B cell (primary cell): ENCODE data around the gene GRK1. TPM values are rescaled to one million over a fixed set of nuclear protein-coding genes. Genes with fewer than 3 reads are reported as not detected.

Experiments used
- ATAC-seq: fragments of 200-7000 bp; cut with Tn5 transposase; one replicate; pipeline ENCODE4 v1.10.0; 2021; ENCODE audit warnings: low read depth, mild to moderate bottlenecking, moderate number of reproducible peaks, moderate library complexity
- CTCF ChIA-PET: fragments of 350-600 bp; sonication (Branson Sonifier 250); formaldehyde crosslinking; loops from one replicate; lab custom pipeline; 2021; ENCODE audit warnings: antibody characterized with exemption, inconsistent platforms; lab: Charles Lee
- POLR2A ChIA-PET: fragments of 350-600 bp; sonication (Branson Sonifier 250); formaldehyde crosslinking; loops from one replicate; lab custom pipeline; 2021; ENCODE audit warnings: antibody characterized with exemption; lab: Charles Lee
- DNase-seq: peaks from one replicate; pipeline ENCODE4 v3.0.0; 2013
- H2AFZ ChIP-seq: 2 replicates; pipeline ENCODE4 v1.6.1; 2012; ENCODE audit warnings: mild to moderate bottlenecking, low read depth, low read length; ENCODE audit not compliant: insufficient read depth, poor library complexity, severe bottlenecking
- H3K27ac ChIP-seq, 2 donors: 1 replicate in 1 of 2; 2 replicates in 1 of 2; pipeline ENCODE4 v1.5.1; 2012 to 2013; ENCODE audit warnings: low read length in 2 of 2, mild to moderate bottlenecking in 2 of 2, moderate library complexity in 1 of 2
- H3K27me3 ChIP-seq, 4 experiments: fragments of 200-600 bp in 1 of 4; sonication (generic) in 1 of 4; replicated peaks in 1 of 4; 1 replicate in 2 of 4; 2 replicates in 2 of 4; pipeline versions ENCODE4 v1.6.1 to v1.7.0; 2013 to 2016; ENCODE audit warnings: low read length in 3 of 4, mild to moderate bottlenecking in 2 of 4, mixed read lengths in 1 of 4, moderate library complexity in 1 of 4; ENCODE audit not compliant: insufficient read depth in 4 of 4, control insufficient read depth in 3 of 4; ENCODE audit errors: control extremely low read depth in 1 of 4
- H3K36me3 ChIP-seq, 2 experiments: replicated peaks in 1 of 2; 1 replicate in 1 of 2; 2 replicates in 1 of 2; pipeline versions ENCODE4 v1.6.1 to v1.7.1; 2013; ENCODE audit warnings: low read length in 1 of 2; ENCODE audit not compliant: insufficient read depth in 2 of 2, control insufficient read depth in 1 of 2; ENCODE audit errors: control extremely low read depth in 1 of 2, extremely low read depth in 1 of 2
- H3K4me1 ChIP-seq, 2 donors: fragments of 200-600 bp in 1 of 2; sonication (generic) in 1 of 2; 1 replicate in 1 of 2; 2 replicates in 1 of 2; pipeline versions ENCODE4 v1.5.1 to v1.6.1; 2013 to 2017; ENCODE audit warnings: low read length in 2 of 2; ENCODE audit not compliant: control insufficient read depth in 2 of 2, insufficient read depth in 2 of 2
- H3K4me2 ChIP-seq: replicated peaks from 2 replicates; pipeline ENCODE3; 2012; ENCODE audit warnings: mild to moderate bottlenecking, low read depth, low read length; ENCODE audit not compliant: poor library complexity, severe bottlenecking
- H3K4me3 ChIP-seq, 5 experiments: fragments of 200-600 bp in 1 of 5; sonication (generic) in 1 of 5; 1 replicate in 3 of 5; 2 replicates in 2 of 5; pipeline versions ENCODE4 v1.5.1 to v1.7.0; 2011 to 2016; ENCODE audit warnings: low read length in 4 of 5, mild to moderate bottlenecking in 4 of 5, low read depth in 2 of 5, control low read depth in 1 of 5, moderate library complexity in 1 of 5; ENCODE audit not compliant: insufficient read depth in 1 of 5; ENCODE audit errors: control extremely low read depth in 1 of 5, extremely low read depth in 1 of 5
- H3K79me2 ChIP-seq: fragments of 200-600 bp; sonication (generic); one replicate; pipeline ENCODE4 v1.6.0; 2016; ENCODE audit warnings: low read length; ENCODE audit not compliant: control insufficient read depth, insufficient read depth
- H3K9ac ChIP-seq: fragments of 200-600 bp; sonication (generic); 2 replicates; pipeline ENCODE4 v1.6.1; 2017; ENCODE audit warnings: mild to moderate bottlenecking, low read length, moderate library complexity
- H3K9me3 ChIP-seq, 3 donors: one replicate each; pipeline versions ENCODE4 v1.6.1 to v1.7.1; 2013; ENCODE audit warnings: low read length in 2 of 3; ENCODE audit not compliant: control insufficient read depth in 2 of 3, insufficient read depth in 1 of 3; ENCODE audit errors: control extremely low read depth in 1 of 3
- H4K20me1 ChIP-seq: 2 replicates; pipeline ENCODE4 v1.6.0; 2012; ENCODE audit warnings: mild to moderate bottlenecking, low read length; ENCODE audit not compliant: insufficient read depth, control insufficient read depth, poor library complexity, severe bottlenecking
- H3K27ac Mint-ChIP-seq: one replicate; pipeline ENCODE4 v1.8.0; 2021; ENCODE audit warnings: mixed read lengths
- H3K27me3 Mint-ChIP-seq: one replicate; pipeline ENCODE4 v1.8.0; 2021; ENCODE audit warnings: mixed read lengths
- H3K4me1 Mint-ChIP-seq: one replicate; pipeline ENCODE4 v1.8.0; 2021; ENCODE audit warnings: mixed read lengths
- H3K4me3 Mint-ChIP-seq: one replicate; pipeline ENCODE4 v1.8.0; 2021; ENCODE audit warnings: mixed read lengths
- H3K9me3 Mint-ChIP-seq: one replicate; pipeline ENCODE4 v1.8.0; 2022; ENCODE audit warnings: mixed read lengths; ENCODE audit not compliant: insufficient read depth
- CTCF ChIP-seq: fragments of 200-600 bp; IDR thresholded peaks from one replicate; pipeline ENCODE4 v1.8.0; 2022; ENCODE audit warnings: antibody characterized with exemption, mild to moderate bottlenecking
- EZH2 ChIP-seq: IDR thresholded peaks from 2 replicates; pipeline ENCODE4 v1.6.1; 2012; ENCODE audit warnings: borderline replicate concordance, low read depth, mild to moderate bottlenecking, moderate library complexity, low read length; ENCODE audit not compliant: insufficient read depth, poor library complexity, severe bottlenecking
- WGBS: methylation state at CpG from one replicate; pipeline ENCODE4 v1.1.5; 2013; ENCODE audit warnings: missing lambda C conversion rate; ENCODE audit not compliant: insufficient coverage; 5-methylcytosine and 5-hydroxymethylcytosine counted together
- intact Hi-C: fragments of 100-400 bp; cut with micrococcal nuclease; formaldehyde crosslinking; loops from one replicate; pipeline ENCODE4 v1.10.0; 2022
- polyA plus RNA-seq: library from polyadenylated mRNA; depleted of rRNA; stranded (reverse); fragments of >200 nt; gene quantifications from 2 replicates; pipeline ENCODE4 v1.2.3, GENCODE V29; 2012
- total RNA-seq, 2 donors: library from RNA; stranded (reverse); fragments of 120-200 nt in 1 of 2; gene quantifications; 1 replicate in 1 of 2; 2 replicates in 1 of 2; pipeline versions ENCODE4 v1.2.3 to v1.2.4, GENCODE V29; 2013 to 2022

Gene GRK1
- total and polyA plus RNA-seq, 2 donors (not counting 1 experiment from before 2014, with no cell fraction given), result not detected

- WGBS, result 90% methylated on average over 22 of the region's 24 CpGs
- ATAC-seq (no peak), DNase-seq (no peak)
- H3K4me1 Mint-ChIP-seq, result peaks cover 3% of the 10 kb centered on the region
- Histone ChIP-seq H3K27me3 (no peaks in the 10 kb centered on the region), H3K36me3 (no peaks in the 10 kb centered on the region), H3K9ac (no peak overlapping the region), H3K9me3 (no peaks in the 10 kb centered on the region), H3K4me1 (no peaks in the 10 kb centered on the region), H3K27ac (no peak overlapping the region), H4K20me1 (no peaks in the 10 kb centered on the region), H3K79me2 (no peaks in the 10 kb centered on the region), H3K4me3 (no peak overlapping the region), H3K4me2 (no peak overlapping the region), H2AFZ (no peak overlapping the region)
- H3K27ac Mint-ChIP-seq, result no peak overlapping the region
- H3K27me3 Mint-ChIP-seq, result no peaks in the 10 kb centered on the region
- ChIA-PET POLR2A (no interaction called here), CTCF (no interaction called here)
- TF ChIP-seq CTCF, result no peak
- TF ChIP-seq EZH2, result no peak
- intact Hi-C loops, result no loop called here
- no peaks in the 10 kb centered on the region for H3K9me3 Mint-ChIP-seq
- H3K4me3 Mint-ChIP-seq, result no peak overlapping the region
Measured at GRCh38 chr13:113652404-113653263, 14.4 kb upstream of the GRK1 start.
